AG04449 (cell line): ENCODE data around the gene STAP2.

ENCODE experiments used
- CTCF ChIA-PET: fragments of 350-600 bp; formaldehyde crosslinking; extraction: SDS; loops from one replicate; lab custom pipeline; 2021; ENCODE audit warnings: antibody characterized with exemption; lab: Yijun Ruan, JAX
- POLR2A ChIA-PET: fragments of 400-600, 350-600 bp; formaldehyde crosslinking; extraction: SDS; loops from one replicate; lab custom pipeline; 2020; ENCODE audit warnings: antibody characterized with exemption, inconsistent platforms; lab: Yijun Ruan, JAX
- DNase-seq: peaks from one replicate; pipeline ENCODE4 v3.0.0-alpha.2; 2010; ENCODE audit warnings: low read depth, low spot score
- H3K4me3 ChIP-seq: 2 replicates; pipeline ENCODE4 v1.5.1; 2011; ENCODE audit warnings: low read depth, mild to moderate bottlenecking, control low read depth, low read length
- TF ChIP-seq, protein P1 (sequence below): IDR thresholded peaks from one replicate; pipeline ENCODE4 v1.5.1; 2011; ENCODE audit warnings: mild to moderate bottlenecking, moderate library complexity, low read length, control low read depth, inconsistent platforms; ENCODE audit not compliant: insufficient read depth; ENCODE audit errors: missing control alignments

Gene STAP2

GRCh38 chr19:4284176-4284958 lies 54.3 kb downstream of the STAP2 start:
- ChIA-PET CTCF (interaction anchor here (1.0 to 1.3 kb wide), 2 partner anchors 14 to 16 kb away, joined by 3 read pairs; no protein-coding TSS in a partner anchor), POLR2A (no interaction called here)
- H3K4me3 ChIP-seq = no peak overlapping the region
- DNase-seq = no peak
- TF ChIP-seq, protein P1, sequence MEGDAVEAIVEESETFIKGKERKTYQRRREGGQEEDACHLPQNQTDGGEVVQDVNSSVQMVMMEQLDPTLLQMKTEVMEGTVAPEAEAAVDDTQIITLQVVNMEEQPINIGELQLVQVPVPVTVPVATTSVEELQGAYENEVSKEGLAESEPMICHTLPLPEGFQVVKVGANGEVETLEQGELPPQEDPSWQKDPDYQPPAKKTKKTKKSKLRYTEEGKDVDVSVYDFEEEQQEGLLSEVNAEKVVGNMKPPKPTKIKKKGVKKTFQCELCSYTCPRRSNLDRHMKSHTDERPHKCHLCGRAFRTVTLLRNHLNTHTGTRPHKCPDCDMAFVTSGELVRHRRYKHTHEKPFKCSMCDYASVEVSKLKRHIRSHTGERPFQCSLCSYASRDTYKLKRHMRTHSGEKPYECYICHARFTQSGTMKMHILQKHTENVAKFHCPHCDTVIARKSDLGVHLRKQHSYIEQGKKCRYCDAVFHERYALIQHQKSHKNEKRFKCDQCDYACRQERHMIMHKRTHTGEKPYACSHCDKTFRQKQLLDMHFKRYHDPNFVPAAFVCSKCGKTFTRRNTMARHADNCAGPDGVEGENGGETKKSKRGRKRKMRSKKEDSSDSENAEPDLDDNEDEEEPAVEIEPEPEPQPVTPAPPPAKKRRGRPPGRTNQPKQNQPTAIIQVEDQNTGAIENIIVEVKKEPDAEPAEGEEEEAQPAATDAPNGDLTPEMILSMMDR = no peak

DNA sequence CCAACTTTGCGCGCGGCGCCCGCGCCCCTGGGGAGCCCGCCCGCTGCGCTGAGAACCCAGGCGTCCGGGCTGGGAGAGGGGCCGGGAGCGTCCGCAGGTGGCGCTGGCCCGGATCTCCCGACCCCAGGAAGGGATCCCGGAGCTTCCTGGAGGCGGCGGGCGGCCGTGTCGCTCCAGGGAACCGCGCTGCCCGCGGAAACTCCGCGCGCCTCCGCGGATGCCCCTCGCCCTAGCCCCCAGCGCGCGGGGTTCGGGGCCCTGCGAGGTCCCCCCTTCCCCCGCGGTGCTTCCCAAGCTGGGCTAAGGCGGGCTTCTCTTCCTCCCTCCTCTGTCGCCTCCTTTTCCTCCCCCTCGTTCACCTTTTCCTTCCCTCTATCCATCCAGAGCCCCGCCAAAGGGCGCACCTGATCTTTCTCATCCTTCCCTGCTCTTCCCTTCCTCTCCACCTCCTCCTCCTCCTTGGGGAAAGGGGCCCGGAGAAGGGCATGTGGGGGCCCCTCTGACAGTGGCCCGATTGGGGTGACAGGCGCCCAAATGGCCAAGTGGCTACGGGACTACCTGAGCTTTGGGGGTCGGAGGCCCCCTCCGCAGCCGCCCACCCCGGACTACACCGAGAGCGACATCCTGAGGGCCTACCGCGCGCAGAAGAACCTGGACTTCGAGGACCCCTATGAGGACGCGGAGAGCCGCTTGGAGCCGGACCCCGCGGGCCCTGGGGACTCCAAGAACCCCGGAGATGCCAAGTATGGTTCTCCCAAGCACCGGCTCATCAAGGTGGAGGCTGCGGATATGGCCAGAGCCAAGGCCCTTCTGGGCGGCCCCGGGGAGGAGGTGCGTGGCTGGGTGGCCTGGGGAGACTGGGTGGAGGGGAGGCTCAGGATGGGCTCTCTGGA lies 58.9 kb downstream of the STAP2 start:
- POLR2A ChIA-PET = no interaction called here

DNA sequence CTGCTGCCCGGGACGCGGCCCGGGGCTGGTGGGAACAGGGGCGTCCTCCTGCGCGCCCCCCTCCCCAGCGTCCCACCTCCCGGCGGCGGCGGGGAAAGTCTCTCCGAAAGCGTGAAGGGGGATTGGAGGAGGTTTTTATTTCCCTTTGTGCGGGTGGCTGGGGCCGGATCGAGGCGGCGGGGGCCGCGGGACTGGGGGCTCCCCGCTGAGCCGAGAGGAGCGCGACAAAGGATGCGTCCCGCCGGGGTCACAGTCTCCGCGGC lies 59.4 kb downstream of the STAP2 start:
- TF ChIP-seq, protein P1 = no peak
- no peak for DNase-seq
- CTCF ChIA-PET = interaction anchor here (1.2 to 8.0 kb wide), 2 partner anchors 11 to 24 kb away, joined by 3 to 77 read pairs; no protein-coding TSS in a partner anchor
- H3K4me3 ChIP-seq = no peak overlapping the region
- POLR2A ChIA-PET = no interaction called here

More for the DNA sequence above, 58.9 kb downstream of the STAP2 start:
- no peak overlapping the region for H3K4me3 ChIP-seq
- no peak for DNase-seq
- CTCF ChIA-PET = interaction anchor here (1.2 to 8.0 kb wide), 2 partner anchors 12 to 25 kb away, joined by 3 to 77 read pairs; no protein-coding TSS in a partner anchor
- TF ChIP-seq, protein P1 = no peak

GRCh38 chr19:4278419-4279266 lies 60.0 kb downstream of the STAP2 start, which contains the start of gene SHD:
Gene SHD (plus strand): TSS chr19:4279266. CDS start chr19:4280064, 798 bp downstream.
- CTCF ChIA-PET = interaction anchor here (0.9 to 8.0 kb wide), 3 partner anchors 11 to 74 kb away, joined by 3 to 77 read pairs (median 4); no protein-coding TSS in a partner anchor
- DNase-seq = no peak
- no peak within 1 kb of the TSS for H3K4me3 ChIP-seq
- POLR2A ChIA-PET = no interaction called here
- TF ChIP-seq, protein P1 = no peak

- TF ChIP-seq, protein P1 = no peak
- CTCF ChIA-PET = interaction anchor here (0.9 to 8.0 kb wide), 3 partner anchors 10 to 74 kb away, joined by 3 to 77 read pairs (median 4); no protein-coding TSS in a partner anchor
- POLR2A ChIA-PET = no interaction called here
- no peak for DNase-seq
- H3K4me3 ChIP-seq = no peak overlapping the region
Measured at GRCh38 chr19:4278010-4278409, 60.6 kb downstream of the STAP2 start.
